ENCODE results near the gene INPP4B.

Gene INPP4B

GRCh38 chr4:142701017-142701416 is 145.1 kb downstream of the INPP4B start:
- no peak for FAIRE-seq
- DNase-seq (ENCODE audit: insufficient read length, low spot score), result no peak

GRCh38 chr4:142700531-142700930 is 145.6 kb downstream of the INPP4B start:
- TF ChIP-seq POLR2A (IDR thresholded peaks at IDR 0.05; ENCODE audit: low read depth, low read length), result no peak
- DNase-seq (ENCODE audit: insufficient read length, low spot score) (no peak), FAIRE-seq (no peak)

More at GRCh38 chr4:142701017-142701416, 145.1 kb downstream of the INPP4B start:
- no peak for TF ChIP-seq POLR2A (IDR thresholded peaks at IDR 0.05; ENCODE audit: low read depth, low read length)

GRCh38 chr4:142698552-142698951 is 147.5 kb downstream of the INPP4B start:
- no peak for FAIRE-seq

GRCh38 chr4:142697928-142698327 is 148.2 kb downstream of the INPP4B start:
- no peak for TF ChIP-seq POLR2A (IDR thresholded peaks at IDR 0.05; ENCODE audit: low read depth, low read length)
- DNase-seq (ENCODE audit: insufficient read length, low spot score) (no peak), FAIRE-seq (no peak)

More at GRCh38 chr4:142698552-142698951, 147.5 kb downstream of the INPP4B start:
- no peak for DNase-seq (ENCODE audit: insufficient read length, low spot score)
- no peak for TF ChIP-seq POLR2A (IDR thresholded peaks at IDR 0.05; ENCODE audit: low read depth, low read length)

- FAIRE-seq (no peak), DNase-seq (ENCODE audit: insufficient read length, low spot score) (no peak)
- no peak for TF ChIP-seq POLR2A (IDR thresholded peaks at IDR 0.05; ENCODE audit: low read depth, low read length)
Observed at GRCh38 chr4:142697320-142697719, 148.8 kb downstream of the INPP4B start.

GRCh38 chr4:142696334-142697122 is 149.6 kb downstream of the INPP4B start:
- FAIRE-seq (no peak), DNase-seq (ENCODE audit: insufficient read length, low spot score) (no peak)
- no peak for TF ChIP-seq POLR2A (IDR thresholded peaks at IDR 0.05; ENCODE audit: low read depth, low read length)

GRCh38 chr4:142690406-142691163 is 155.5 kb downstream of the INPP4B start:
- no peak for DNase-seq (ENCODE audit: insufficient read length, low spot score)
- FAIRE-seq, result no peak
- no peak for TF ChIP-seq POLR2A (IDR thresholded peaks at IDR 0.05; ENCODE audit: low read depth, low read length)

GRCh38 chr4:142687547-142688275 is 158.4 kb downstream of the INPP4B start:
- FAIRE-seq (no peak), DNase-seq (ENCODE audit: insufficient read length, low spot score) (no peak)
- no peak for TF ChIP-seq POLR2A (IDR thresholded peaks at IDR 0.05; ENCODE audit: low read depth, low read length)

- FAIRE-seq (no peak), DNase-seq (ENCODE audit: insufficient read length, low spot score) (no peak)
- TF ChIP-seq POLR2A (IDR thresholded peaks at IDR 0.05; ENCODE audit: low read depth, low read length), result no peak
Observed at GRCh38 chr4:142686081-142686480, 160.0 kb downstream of the INPP4B start.

GRCh38 chr4:142683997-142684396 is 162.1 kb downstream of the INPP4B start:
- no peak for TF ChIP-seq POLR2A (IDR thresholded peaks at IDR 0.05; ENCODE audit: low read depth, low read length)
- FAIRE-seq (no peak), DNase-seq (ENCODE audit: insufficient read length, low spot score) (no peak)

GRCh38 chr4:142683503-142683902 is 162.6 kb downstream of the INPP4B start:
- DNase-seq (ENCODE audit: insufficient read length, low spot score), result no peak
- no peak for FAIRE-seq
- no peak for TF ChIP-seq POLR2A (IDR thresholded peaks at IDR 0.05; ENCODE audit: low read depth, low read length)

GRCh38 chr4:142671516-142671915 is 174.6 kb downstream of the INPP4B start:
- FAIRE-seq, result no peak

GRCh38 chr4:142663828-142664227 is 182.3 kb downstream of the INPP4B start:
- no peak for FAIRE-seq
- DNase-seq (ENCODE audit: insufficient read length, low spot score), result no peak
- TF ChIP-seq POLR2A (IDR thresholded peaks at IDR 0.05; ENCODE audit: low read depth, low read length), result no peak

More at GRCh38 chr4:142671516-142671915, 174.6 kb downstream of the INPP4B start:
- no peak for TF ChIP-seq POLR2A (IDR thresholded peaks at IDR 0.05; ENCODE audit: low read depth, low read length)
- no peak for DNase-seq (ENCODE audit: insufficient read length, low spot score)

- DNase-seq (ENCODE audit: insufficient read length, low spot score) (no peak), FAIRE-seq (no peak)
- TF ChIP-seq POLR2A (IDR thresholded peaks at IDR 0.05; ENCODE audit: low read depth, low read length), result no peak
Observed at GRCh38 chr4:142660728-142661127, 185.4 kb downstream of the INPP4B start.

Measured in H54 (cell line).